IPS-NIHi7 (cell line): ENCODE data around the gene C4orf17.
"Not testable (repeated sequence)": the region's sequence is repeated elsewhere in the genome, so short reads cannot be mapped to it uniquely, and the experiment has no call there.

Experiments
- DNase-seq: peaks from one replicate; pipeline ENCODE4 v3.0.0; 2012; ENCODE audit warnings: mixed read lengths; ENCODE audit errors: extremely low spot score

The C4orf17 gene

DNA sequence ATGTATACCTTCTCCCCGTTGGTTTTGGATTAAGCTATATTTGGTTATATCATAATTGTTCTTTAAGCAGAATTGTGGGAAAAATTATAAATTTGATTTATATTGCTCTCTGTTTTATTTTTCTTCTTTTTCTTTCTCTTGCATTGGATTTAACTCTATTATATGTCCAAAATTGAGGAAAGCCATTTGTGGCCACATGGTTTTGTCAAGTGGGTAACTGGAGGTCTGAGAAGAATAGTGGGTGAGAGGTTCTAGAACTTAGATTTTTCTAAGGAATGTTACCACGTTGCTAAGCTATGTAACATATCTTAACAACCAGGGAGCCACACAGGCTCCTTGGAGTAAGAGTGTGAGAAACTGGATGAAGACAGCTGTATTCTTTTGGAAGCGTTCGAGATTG, at the start of gene C4orf17:
TSS of gene C4orf17 (plus strand) at position 301 of the 400 bp plus-strand sequence. CDS start 2,061 bp downstream, outside the sequence.
- DNase-seq, result no peak

DNA sequence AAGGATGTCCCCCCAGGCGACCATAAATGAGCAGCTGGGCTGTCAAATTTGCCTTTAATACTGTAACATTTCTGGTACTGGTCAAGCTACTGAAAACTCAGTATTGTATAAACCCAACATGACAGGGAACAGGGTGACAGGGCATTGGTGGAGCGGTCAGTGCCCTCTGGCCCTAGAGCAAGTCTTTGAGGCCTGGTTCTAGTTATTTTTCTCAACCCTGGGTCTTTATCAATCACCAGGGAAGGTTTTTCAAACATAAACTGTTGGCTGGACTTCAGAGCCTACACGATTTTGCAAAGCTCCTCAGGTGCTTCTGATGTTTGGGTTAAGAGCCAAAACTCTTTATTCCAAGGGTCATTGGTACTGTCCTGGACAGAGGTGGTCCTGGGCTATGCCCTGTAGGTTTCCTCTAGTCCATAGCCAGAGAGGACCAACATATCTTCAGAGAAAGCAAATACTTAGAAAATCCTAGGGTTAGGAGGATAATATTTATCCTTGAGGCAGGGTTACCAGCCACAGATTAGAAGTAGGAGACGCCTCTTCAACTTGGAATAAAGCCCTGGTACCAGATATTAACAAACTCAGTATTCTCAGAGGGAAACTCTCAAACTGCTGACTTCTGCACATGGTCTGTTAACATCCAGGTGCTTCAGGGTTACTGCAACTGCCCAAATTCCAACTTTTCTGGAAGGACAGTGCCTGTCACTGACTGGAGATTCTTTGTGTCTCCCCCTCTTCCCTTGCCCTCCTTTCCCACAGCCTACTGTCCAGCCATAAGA, 49.0 kb upstream of the C4orf17 start:
- DNase-seq, result no peak

DNA sequence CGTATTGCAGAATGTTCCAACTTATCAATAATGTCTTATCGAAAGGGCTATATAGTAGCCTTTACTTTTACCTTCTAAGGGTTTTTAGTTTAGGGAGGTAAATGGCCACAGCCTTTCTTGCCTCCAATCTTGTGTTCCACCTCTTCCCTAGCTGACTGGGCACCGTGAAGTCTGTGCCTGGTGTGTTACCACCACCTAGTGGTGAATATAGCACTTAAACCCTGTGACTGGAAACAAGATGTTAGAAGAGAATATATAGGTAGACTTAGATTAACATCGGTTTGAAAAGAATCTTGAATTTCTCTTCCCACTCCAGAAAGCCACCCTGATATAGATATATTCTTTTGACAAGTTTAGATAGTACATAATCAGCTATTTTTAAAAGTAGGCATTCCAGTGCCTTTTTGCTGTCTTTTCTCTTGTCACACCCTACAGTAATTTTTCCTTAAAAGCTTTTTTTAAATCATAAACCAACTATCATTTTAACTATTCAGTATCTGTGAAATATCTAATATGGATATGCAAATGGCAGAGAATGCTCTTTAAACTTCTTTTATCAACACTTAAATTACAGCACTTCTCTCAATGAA, 47.9 kb upstream of the C4orf17 start:
- DNase-seq, result peak; percentile 80

DNA sequence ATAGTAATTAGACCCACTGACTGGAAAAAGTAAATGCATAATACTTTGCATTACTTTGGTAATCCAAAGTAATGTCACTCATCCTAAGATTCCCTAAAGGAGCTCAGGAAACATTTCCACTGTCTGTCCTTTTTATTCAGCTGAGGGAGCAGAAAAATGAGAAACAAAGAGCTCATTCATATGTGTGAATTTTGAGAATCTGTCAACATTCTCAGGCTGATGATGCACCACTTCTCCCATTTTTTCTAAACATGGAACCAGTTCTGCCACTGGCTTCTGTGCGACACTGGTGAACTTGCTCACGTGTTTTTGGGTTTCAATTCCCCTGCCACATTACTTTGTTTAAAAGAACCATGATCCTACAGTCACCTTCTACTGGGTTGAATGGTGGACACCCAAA, 47.3 kb upstream of the C4orf17 start:
- no peak for DNase-seq

DNA sequence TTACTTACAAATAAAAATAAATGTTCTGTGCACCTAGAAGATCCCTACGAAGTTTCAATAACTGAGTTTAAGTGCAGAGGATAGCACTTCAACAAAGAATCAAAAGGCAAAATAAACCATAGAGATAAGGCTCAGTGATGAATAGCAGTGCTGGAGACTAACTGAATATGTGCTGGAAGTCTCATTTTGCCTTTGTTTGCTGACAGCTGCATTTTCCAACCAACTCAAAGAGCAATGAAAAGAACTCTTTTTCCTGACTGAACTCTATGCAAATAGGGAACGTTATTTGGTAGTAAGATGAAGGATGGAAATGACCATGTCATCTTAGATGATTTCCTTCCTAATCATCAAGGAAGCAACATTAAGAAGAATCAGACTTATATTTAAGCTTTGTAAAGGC, 42.9 kb upstream of the C4orf17 start:
- no peak for DNase-seq

DNA sequence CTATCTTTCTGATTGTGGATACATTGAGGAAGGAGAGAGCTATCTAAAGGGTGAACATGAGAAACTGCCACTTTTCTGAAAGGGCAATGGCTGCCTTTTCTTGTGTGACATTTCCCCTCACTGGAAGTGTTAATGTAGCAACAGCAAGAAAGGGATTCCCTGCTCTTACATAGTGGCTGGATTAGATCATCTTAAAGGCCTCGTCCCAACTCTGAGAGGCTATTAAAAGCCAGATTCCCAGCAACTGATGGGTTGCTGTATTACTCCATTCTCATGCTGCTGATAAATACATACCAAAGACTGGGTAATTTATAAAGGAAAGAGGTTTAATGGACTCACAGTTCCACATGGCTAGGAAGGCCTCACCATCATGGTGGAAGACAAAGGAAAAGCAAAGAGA, 41.9 kb upstream of the C4orf17 start:
- DNase-seq, result no peak

DNA sequence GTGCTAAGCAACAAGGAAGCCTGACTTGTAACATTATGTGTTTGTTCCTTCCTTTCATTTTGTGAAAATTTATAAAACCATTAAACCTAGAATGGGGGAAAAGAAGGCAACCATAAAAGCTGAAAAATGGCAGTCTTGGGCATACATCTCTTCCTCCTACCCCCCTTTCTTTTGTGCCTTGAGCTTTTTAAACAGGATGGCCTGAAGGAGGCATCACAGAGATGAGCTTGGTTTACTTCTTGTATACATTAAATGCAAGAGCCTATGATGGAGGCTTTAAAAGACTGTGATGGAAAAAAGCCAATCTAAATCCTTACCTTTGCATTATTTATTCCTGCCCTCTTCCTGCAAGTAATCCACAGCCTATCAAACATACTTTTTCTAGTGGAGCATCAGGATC, 39.5 kb upstream of the C4orf17 start:
- DNase-seq, result no peak

DNA sequence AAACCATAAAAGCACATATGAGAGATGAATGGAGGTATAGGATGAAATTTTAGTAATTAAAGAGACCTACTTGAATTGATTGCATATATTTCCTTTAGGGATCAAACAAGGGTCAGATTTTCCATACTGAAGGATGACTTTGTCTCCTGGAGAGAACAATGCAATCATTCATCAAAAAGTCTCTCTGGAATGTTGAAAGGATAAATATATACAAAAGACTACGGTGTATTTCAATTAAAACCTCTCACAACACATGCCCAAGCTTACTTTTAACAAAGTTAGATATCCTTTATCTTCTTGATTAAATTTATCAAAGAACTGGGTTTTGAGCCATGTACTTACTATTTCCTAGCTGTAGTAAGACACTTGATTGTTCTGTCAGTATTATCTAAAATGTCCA, 38.9 kb upstream of the C4orf17 start:
- no peak for DNase-seq

DNA sequence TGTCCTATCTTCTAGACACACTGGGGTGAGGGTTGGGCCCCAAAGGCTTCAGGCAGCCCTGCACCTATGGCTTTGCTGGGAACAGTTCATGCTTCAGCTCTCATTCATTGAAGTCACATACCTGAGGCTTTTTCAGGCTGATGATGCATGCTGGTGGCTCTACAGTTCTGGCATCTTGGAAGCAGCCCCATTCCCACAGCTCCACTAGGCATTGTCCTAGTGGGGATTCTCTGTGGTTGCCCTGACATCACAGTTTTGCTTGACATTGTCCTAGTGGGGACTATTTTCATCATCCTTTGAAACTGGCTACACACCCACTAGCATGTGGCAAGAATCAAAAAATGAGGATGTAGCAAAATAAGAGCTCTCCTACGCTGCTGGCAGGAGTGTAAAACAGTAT, 37.7 kb upstream of the C4orf17 start:
- DNase-seq, result no peak

DNA sequence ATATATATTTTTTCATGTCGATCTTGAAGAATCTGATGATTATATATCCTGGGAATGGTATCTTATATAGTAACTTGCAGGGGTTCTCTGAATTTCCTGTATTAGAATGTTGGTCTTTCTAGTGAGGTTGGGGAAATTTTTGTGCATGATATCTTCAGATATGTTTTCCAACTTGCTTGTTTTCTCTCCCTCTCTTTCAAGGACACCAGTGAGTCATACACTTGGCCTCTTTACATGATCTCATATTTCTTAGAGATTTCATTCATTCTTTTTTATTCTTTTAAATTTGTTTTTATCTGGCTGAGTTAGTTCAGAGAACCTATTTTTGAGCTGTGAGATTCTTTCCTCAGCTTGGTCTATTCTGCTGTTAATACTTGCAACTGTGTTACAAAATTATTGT, 27.2 kb upstream of the C4orf17 start:
- DNase-seq, result no peak

DNA sequence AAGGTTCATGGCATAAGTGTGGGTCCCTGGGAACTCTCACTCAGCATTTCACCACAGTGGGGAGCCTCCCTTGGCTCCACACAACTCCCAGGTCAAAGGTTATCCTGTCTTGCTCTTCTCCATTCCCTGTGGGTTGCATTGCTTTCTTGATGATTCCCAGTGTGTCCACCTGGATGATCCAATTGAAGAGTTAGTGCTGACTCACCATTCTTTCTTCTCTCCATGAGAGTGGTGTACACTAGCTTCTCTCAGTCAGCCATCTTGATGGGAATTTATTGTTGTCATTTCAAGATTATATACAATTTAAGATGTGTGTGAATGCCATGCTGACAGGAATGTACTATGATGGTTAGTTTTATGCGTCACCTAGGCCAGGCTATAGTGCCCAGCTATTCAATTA, 25.6 kb upstream of the C4orf17 start:
- DNase-seq, result no peak

DNA sequence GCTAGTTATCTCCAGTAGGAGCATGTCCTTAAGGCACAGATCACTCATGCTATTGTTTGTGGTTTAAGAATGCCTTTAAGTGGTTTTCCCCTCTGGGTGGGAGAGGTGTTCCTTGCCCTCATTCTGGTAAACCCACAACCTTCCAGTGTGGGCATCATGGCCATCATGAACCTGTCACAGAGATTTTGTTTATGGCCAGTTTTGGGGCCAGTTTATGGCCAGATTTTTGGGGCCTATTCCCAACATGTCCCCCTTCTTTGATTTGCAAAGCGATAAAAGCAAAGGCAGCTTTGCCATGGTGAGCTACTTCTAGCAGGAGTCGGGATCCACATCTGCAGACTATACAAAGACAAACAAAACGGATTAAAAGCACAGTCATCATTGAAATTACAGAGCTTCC, 24.2 kb upstream of the C4orf17 start:
- DNase-seq, result not testable (repeated sequence)

DNA sequence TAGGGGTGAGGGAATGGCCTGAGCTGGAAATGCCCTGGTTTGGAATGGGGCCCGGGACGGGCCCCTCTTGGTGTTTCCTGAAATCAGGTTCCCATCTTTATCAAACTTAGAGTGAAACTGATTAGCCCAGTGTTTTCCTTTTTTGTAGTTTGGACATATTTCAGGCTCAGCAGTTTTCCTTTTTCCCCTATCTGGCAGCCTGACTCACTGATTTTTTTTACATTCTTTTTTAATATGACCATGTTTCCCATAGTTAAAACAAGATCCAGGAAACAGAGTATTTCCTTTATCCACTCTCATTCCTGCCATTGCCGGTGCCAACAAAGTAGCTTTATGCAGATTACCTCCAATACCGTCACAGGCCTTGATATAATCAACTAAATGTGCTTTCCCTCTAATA, 20.5 kb upstream of the C4orf17 start:
- DNase-seq, result no peak

DNA sequence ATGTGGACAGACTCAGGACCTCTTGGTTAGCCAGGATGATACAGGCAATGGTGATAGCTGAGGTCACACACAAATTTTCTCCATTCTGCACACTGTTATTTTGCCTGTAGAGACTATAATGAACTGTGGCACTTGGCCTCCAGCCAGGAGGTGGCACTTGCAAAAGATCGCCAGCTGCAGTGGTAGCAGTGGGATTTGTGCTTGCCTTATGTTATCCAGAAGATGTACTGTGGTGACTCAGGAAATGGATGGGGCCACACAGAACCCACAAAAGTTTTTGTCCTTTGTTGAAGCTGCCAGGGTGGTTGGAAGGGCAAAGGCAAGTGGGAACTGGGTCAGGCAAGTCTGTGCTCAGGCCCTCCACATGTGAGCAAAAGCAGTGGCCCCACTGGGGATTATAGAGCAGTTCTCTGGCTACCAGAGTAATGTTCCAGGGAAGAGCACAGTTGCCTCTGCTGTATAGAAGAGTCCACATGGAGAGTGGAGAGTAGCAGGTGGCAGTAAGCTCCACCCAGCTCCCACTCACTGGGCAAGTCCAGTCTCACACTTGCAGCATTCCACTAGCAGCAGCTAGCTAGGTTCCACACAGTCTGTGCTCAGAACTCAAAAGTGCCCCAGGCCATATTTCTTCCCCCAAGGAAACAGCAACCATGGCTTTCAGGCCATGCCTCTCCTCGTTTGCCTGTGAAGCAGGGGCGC, 5.9 kb upstream of the C4orf17 start:
- DNase-seq, result no peak

DNA sequence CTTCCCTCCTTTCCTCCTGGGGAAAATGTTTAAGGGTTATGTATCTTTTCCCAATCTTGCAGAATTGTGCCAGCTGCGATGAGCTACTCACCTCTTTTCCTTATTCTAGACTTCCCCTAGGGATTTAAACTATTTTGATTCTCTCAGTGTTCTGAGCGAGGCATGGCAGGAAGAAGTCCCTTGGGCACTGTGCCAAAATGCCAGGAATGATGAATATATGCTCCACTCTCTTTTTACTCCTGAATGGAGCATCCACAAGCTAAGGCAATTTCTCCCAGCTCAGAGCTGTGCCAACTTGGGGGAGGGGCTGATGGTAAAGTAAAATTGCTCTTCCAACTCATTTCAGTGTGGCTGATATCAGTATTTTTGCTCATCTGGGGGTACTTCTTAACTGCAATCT, 4.0 kb upstream of the C4orf17 start:
- no peak for DNase-seq

DNA sequence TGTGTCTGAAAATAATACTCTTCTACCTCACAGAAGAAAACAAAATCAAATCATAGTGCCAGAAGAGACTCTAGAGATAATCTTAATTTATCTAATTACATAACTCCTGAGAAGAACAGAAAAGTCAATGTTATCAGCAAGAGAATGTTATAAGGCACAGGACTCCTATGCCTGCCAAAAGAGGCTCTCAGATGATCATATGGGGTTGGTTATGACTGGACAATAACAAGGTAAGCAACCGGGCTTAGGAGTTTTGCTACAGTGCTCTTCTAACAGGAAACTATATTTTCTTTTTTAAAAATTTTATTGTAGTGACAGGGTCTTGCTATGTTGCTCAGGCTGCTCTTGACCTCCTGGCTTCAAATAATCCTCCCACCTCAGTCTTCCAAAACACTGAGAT, 3.5 kb upstream of the C4orf17 start:
- DNase-seq, result no peak

DNA sequence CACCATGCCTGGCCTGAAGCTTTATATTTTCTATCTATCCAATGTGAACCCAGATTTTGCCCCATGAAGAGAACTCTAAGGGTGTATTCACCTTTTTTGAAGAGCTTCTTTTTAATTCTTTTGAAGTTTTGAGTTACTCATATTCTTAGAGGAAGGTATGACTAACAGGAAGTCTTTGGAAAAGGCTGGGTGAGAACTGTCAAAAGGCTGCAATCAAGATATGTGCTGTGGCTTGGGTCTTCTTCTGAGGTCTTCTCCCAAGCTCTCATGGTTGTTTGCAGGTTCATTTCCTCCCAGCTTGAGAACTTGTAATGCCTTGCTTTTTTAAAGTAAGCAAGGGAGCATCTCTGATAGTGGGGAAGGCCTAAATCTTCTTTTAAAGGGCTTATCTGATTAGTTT, 3.1 kb upstream of the C4orf17 start:
- DNase-seq, result no peak

DNA sequence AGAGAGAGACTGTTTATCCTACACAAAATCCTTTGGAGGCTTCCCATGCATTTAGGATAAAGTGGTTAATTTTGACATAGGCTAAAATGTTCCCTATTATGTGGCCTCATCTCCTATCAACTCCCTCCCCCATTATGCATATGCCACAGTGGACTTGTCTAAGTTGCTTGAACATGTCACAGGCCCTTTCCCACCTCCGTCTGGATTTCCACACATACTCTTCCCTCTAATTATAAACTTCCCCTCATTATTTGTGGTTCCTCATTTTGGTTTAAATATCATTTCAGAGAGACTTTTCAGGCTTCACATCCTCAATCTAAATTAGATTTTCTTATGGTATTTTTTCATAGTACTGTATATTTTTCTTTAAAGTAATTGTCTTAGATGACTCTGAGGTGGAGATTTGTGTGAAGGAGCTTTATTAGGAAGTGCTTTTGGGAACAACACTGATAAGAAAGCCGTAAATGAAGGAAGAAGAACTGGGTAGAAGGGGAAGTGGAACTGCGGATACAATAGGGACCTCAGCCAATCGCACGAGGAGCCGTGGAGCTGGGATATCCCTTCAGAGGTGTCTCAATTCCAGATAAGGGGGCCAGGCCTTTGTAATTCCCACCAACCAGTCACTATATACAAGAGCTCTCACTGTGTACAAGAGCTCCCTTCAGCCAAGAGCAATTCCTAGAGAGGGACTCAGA, 7.9 kb downstream of the C4orf17 start:
- DNase-seq, result no peak

DNA sequence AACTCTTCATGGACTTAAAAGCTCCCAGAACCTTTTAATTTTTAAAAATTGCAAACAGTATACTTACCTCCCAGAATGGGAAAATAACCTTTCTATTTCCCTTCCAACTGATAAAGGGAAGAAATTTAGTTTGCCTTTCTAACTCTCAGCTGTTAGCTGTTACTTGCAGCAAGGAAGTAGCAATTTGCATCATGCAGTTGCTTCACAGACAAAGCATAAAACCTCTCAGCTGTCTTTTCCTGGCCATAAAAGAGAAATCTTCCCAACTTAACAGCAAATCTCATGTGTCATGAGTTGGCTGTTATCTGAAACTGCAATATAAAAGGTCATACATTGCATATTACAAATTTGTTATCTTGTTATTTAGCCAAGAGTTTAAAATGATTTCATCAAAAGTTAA, 18.4 kb downstream of the C4orf17 start:
- DNase-seq, result no peak

DNA sequence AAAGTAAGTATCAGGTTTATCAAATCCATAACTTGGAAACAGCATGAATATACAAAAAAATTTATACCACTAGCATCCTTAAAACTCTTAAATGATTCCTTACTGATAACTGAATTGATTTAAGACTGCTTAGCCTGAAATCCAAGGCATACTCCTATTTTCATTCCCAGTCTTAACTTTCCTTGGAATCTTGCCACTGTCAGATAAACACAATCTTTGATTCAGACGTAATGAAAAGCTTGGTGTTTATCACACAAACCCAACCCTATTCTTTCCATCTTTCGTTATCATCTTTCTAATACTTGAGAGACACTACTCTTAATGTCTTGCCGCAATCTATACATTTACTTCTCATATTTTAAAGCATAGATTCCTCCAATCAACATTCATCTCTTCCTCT, 19.1 kb downstream of the C4orf17 start:
- DNase-seq, result no peak

DNA sequence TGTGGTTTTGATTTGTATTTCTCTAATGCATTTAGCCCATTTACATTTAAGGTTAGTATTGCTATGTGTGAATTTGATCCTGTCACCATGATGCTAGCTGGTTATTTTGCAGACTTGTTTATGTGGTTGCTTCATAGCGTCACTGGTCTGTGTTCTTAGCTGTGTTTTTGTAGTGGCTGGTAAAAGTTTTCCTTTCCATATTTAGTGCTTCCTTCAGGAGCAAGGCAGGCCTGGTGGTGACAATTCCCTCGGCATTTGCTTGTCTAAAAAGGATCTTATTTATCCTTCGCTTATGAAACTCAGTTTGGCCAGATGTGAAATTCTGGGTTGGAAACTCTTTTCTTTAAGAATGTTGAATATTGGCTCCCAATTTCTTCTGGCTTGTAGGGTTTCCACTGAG, 23.9 kb downstream of the C4orf17 start:
- DNase-seq, result not testable (repeated sequence)

DNA sequence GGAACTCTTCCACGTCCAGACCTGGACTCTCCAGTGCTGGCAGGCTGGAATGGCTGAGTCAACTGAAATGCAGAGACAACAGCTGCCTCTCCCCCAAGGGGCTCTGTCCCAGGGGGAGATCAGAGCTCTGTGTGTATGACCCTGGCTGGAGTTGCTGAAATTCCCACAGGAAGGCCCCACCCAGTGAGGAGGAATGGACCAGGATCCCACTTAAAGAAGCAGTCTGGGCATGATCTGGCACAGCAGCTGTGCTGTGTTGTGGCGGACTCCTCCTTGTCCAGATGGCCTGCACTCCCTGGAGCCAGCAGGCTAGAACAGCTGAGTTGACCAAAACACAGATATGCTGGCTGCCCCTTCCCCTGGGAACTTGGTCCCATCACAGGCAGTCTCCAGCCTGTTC, 25.4 kb downstream of the C4orf17 start:
- DNase-seq, result no peak

DNA sequence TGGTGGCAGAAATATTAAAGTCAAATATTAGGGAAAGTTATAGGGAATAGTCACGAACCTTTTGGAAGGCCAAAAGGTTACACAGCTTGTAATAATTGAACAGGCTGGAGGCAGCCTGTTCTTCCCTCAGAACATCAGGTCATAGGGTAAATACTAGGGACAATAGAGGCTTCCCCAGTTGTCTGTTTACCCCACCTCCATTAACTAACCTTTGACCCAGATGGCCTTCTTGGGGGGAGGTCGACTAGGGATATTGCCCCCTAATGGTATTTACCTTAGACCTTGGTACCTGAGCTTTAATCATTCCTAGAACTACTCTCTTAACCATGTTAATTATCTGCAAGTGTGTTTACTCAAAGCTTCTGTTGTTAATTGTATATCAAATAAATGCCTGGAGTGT, 26.0 kb downstream of the C4orf17 start:
- DNase-seq, result no peak
